T follicular helper cell (primary cell): ENCODE results near the gene OR6V1.

ENCODE experiments used
- DNase-seq: peaks from one replicate; pipeline ENCODE4 v3.0.0-alpha.2; 2020; ENCODE audit warnings: low read depth
- total RNA-seq, 2 experiments: gene quantifications; one replicate each; lab custom pipeline; 2026; lab: John Stamatoyannopoulos, UW

OR6V1 gene
- 0 reads per million in 2 experiments for total RNA-seq

- DNase-seq, result no peak
Measured at GRCh38 chr7:143052041-143052440, at the start of gene OR6V1. OR6V1 (plus strand) TSS chr7:143052341; CDS start chr7:143052341, 0 bp downstream.

- no peak for DNase-seq
Measured at GRCh38 chr7:143002898-143003297, 49.2 kb upstream of the OR6V1 start.

- DNase-seq, result peak; percentile 9
Measured at GRCh38 chr7:143003393-143004051, 48.6 kb upstream of the OR6V1 start.

GRCh38 chr7:143005632-143006260, 46.4 kb upstream of the OR6V1 start:
- DNase-seq, result no peak

- peak; percentile 60 for DNase-seq
Measured at GRCh38 chr7:143008007-143008901, 43.9 kb upstream of the OR6V1 start.

- DNase-seq, result no peak
Measured at GRCh38 chr7:143012001-143012400, 40.1 kb upstream of the OR6V1 start.

GRCh38 chr7:143012409-143012808, 39.7 kb upstream of the OR6V1 start:
- DNase-seq, result no peak

GRCh38 chr7:143013473-143013872, 38.7 kb upstream of the OR6V1 start:
- no peak for DNase-seq

GRCh38 chr7:143013893-143014292, 38.2 kb upstream of the OR6V1 start:
- DNase-seq, result no peak

- DNase-seq, result no peak
Measured at GRCh38 chr7:143015084-143015483, 37.1 kb upstream of the OR6V1 start.

GRCh38 chr7:143015926-143016490, 36.1 kb upstream of the OR6V1 start:
- no peak for DNase-seq

GRCh38 chr7:143016996-143017395, 35.1 kb upstream of the OR6V1 start:
- no peak for DNase-seq

GRCh38 chr7:143018931-143019330, 33.2 kb upstream of the OR6V1 start:
- no peak for DNase-seq

GRCh38 chr7:143023047-143023446, 29.1 kb upstream of the OR6V1 start:
- no peak for DNase-seq

- DNase-seq, result no peak
Measured at GRCh38 chr7:143025371-143025770, 26.8 kb upstream of the OR6V1 start.

- no peak for DNase-seq
Measured at GRCh38 chr7:143027032-143027431, 25.1 kb upstream of the OR6V1 start, which contains the start of gene OR9A2. OR9A2 (minus strand) TSS chr7:143027132; CDS start chr7:143027132, 0 bp downstream.

GRCh38 chr7:143027683-143028082, 24.5 kb upstream of the OR6V1 start:
- DNase-seq, result no peak

GRCh38 chr7:143038635-143039034, 13.5 kb upstream of the OR6V1 start:
- DNase-seq, result no peak

- DNase-seq, result no peak
Measured at GRCh38 chr7:143040209-143040715, 11.9 kb upstream of the OR6V1 start.

- DNase-seq, result no peak
Measured at GRCh38 chr7:143041346-143041745, 10.8 kb upstream of the OR6V1 start.

- DNase-seq, result no peak
Measured at GRCh38 chr7:143042159-143042789, 9.9 kb upstream of the OR6V1 start.
